Kidney (tissue), 14 donors: ENCODE data around the gene AP2A2. TPM values are rescaled to one million over a fixed set of nuclear protein-coding genes. Genes with fewer than 3 reads are reported as not detected.
A peak's percentile ranks its signal among the peaks of the same experiment; 100 is the strongest.

ENCODE experiments used
- DNase-seq, 5 donors: peaks; one replicate each; pipeline ENCODE4 v3.0.0-alpha.2; 2013 to 2020
- FAIRE-seq: peaks from 2 replicates; lab custom pipeline; 2012; peaks lifted over from hg19 to GRCh38; lab: Jason Lieb, UNC
- H3K27ac ChIP-seq, 2 donors: one replicate each; pipeline ENCODE4 v1.7.0; 2013; ENCODE audit warnings: low read depth in 2 of 2, low read length in 2 of 2, inconsistent platforms in 1 of 2
- H3K27me3 ChIP-seq: one replicate; pipeline ENCODE4 v1.7.1; 2013; ENCODE audit warnings: low read length, inconsistent platforms; ENCODE audit not compliant: control insufficient read depth, insufficient read depth
- H3K36me3 ChIP-seq, 3 donors: one replicate each; pipeline versions ENCODE4 v1.7.0 to v1.7.1; 2013; ENCODE audit warnings: low read length in 3 of 3, control low read depth in 1 of 3, inconsistent platforms in 1 of 3; ENCODE audit not compliant: insufficient read depth in 3 of 3, control insufficient read depth in 2 of 3
- H3K4me1 ChIP-seq, 3 donors: one replicate each; pipeline versions ENCODE4 v1.7.0 to v1.7.1; 2013; ENCODE audit warnings: low read length in 3 of 3, inconsistent platforms in 1 of 3, low read depth in 1 of 3; ENCODE audit not compliant: control insufficient read depth in 2 of 3, insufficient read depth in 2 of 3
- H3K4me3 ChIP-seq, 3 donors: one replicate each; pipeline versions ENCODE4 v1.7.0 to v1.8.1; 2013; ENCODE audit warnings: low read length in 3 of 3, control low read depth in 1 of 3, inconsistent platforms in 1 of 3
- H3K9ac ChIP-seq, 3 donors: one replicate each; pipeline versions ENCODE4 v1.7.0 to v1.7.1; 2013; ENCODE audit warnings: low read length in 3 of 3, control low read depth in 1 of 3, inconsistent platforms in 1 of 3
- H3K9me3 ChIP-seq, 3 donors: one replicate each; pipeline versions ENCODE4 v1.7.0 to v1.7.1; 2013; ENCODE audit warnings: low read length in 3 of 3, control low read depth in 1 of 3, inconsistent platforms in 1 of 3; ENCODE audit not compliant: control insufficient read depth in 2 of 3, insufficient read depth in 1 of 3
- CTCF ChIP-seq: IDR thresholded peaks from 3 replicates; pipeline ENCODE4 v1.5.1; 2012; ENCODE audit warnings: mild to moderate bottlenecking, moderate library complexity, borderline replicate concordance; ENCODE audit not compliant: insufficient read depth; ENCODE audit errors: extremely low read depth
- intact Hi-C: fragments of 100-400 bp; cut with DNase I; formaldehyde crosslinking; loops from one replicate; pipeline ENCODE4 v1.11.1; 2022
- polyA plus RNA-seq: library from polyadenylated mRNA; stranded (reverse); fragments of 350-450 nt; fragmentation: Illumina TruSeq; extraction: RNeasy Lipid Tissue Mini Kit (QIAGEN cat#74804); gene quantifications from one replicate; pipeline ENCODE4 v1.2.3, GENCODE V29; 2014; ENCODE audit warnings: low read depth, low replicate concordance; ENCODE audit not compliant: insufficient read depth
- total RNA-seq: library from RNA; stranded (reverse); fragmentation: NEBNext Ultra II Directional; extraction: Animal tissue kit (Norgen Biotek cat#: 25700); gene quantifications from one replicate; pipeline ENCODE4 v1.2.1, GENCODE V29; 2021
- donor health status: control.
- donor health status: control.
- donor health status: control.
- donor health status: control.
- donor health status: control.
- donor health status: DM: yes; HTN: yes; CAD: no.
- donor health status: Normal renal cell carcinoma (clear cell type).

The AP2A2 gene
- total and polyA plus RNA-seq, 2 donors from 2014 or later, result 76.5 to 144 TPM

GRCh38 chr11:893008-893654 lies 32.5 kb upstream of the AP2A2 start:
- TF ChIP-seq CTCF, result no peak
- FAIRE-seq (no peak), DNase-seq (no peak)
- Histone ChIP-seq H3K36me3 (no peaks in the 10 kb centered on the region), H3K9ac (no peak overlapping the region), H3K4me3 (no peak overlapping the region), H3K27me3 (no peaks in the 10 kb centered on the region), H3K27ac (no peak overlapping the region), H3K4me1 (no peaks in the 10 kb centered on the region), H3K9me3 (no peaks in the 10 kb centered on the region)
- intact Hi-C loops, result no loop called here

- DNase-seq (no peak), FAIRE-seq (no peak)
- no peak overlapping the region for H3K27ac ChIP-seq
- intact Hi-C loops, result no loop called here
- H3K36me3 ChIP-seq, result no peaks in the 10 kb centered on the region
- no peaks in the 10 kb centered on the region for H3K4me1 ChIP-seq
- H3K9ac ChIP-seq, result no peak overlapping the region
- no peak for TF ChIP-seq CTCF
- no peak overlapping the region for H3K4me3 ChIP-seq
- no peaks in the 10 kb centered on the region for H3K9me3 ChIP-seq
- H3K27me3 ChIP-seq, result no peaks in the 10 kb centered on the region
These were observed 31.0 kb upstream of the AP2A2 start for GRCh38 chr11:894575-895201.

- DNase-seq (peak in 1 of 5 donors; percentile 46), FAIRE-seq (no peak)
- peaks cover 0 to 7% (median under 1%) of the 10 kb centered on the region in 3 donors for H3K36me3 ChIP-seq
- H3K27me3 ChIP-seq, result no peaks in the 10 kb centered on the region
- H3K4me3 ChIP-seq, result no peak overlapping the region
- H3K9me3 ChIP-seq, result no peaks in the 10 kb centered on the region
- TF ChIP-seq CTCF, result no peak
- no peak overlapping the region for H3K27ac ChIP-seq
- no peaks in the 10 kb centered on the region for H3K4me1 ChIP-seq
- H3K9ac ChIP-seq, result no peak overlapping the region
- intact Hi-C loops, result no loop called here
These were observed 30.1 kb upstream of the AP2A2 start for GRCh38 chr11:895331-896110.
